Measurements from ENCODE around the gene SYNPO.

The SYNPO gene

DNA sequence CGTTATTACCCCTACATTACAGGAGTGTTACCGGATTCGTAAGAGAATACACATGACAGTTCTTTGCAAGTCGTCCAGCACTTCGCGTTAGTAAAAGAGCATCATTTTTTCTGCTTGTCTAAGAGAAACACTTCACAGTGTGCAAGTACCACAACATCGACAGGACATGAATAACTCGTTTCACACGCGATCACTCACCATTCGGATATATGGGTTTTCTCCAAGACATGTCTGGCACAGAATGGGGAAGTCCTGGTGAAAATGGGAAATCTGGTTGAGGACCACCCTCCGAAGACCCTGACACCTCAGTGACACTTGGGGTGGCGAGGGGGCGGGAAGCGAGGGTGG lies 59.8 kb downstream of the SYNPO start:
- no peak for DNase-seq (ENCODE audit: low spot score)

GRCh38 chr5:150700594-150701377 lies 60.3 kb downstream of the SYNPO start, which contains the start of gene RBM22:
TSS of gene RBM22 (minus strand) at chr5:150701062. CDS start at chr5:150700985, 77 bp downstream.
- DNase-seq (ENCODE audit: low spot score), result peak; percentile 90

DNA sequence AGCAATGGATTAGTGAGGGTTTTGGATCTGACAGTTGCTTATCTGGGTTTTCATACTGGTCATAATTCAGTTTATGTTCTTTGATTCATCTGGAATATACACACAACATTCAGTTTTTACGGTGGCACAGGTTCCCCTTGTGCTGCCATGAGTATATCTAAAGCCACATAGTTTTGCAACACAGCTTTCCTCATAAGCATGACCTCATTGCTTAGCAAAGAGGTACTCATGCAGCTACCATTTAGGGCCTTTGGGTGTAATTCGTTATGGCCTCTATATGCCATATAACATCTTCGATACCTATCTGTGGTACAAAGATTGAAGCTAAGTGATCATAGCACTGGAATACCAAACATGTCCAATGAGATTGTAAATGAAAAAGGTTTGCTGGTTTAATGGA lies 63.3 kb downstream of the SYNPO start:
- DNase-seq (ENCODE audit: low spot score), result no peak

DNA sequence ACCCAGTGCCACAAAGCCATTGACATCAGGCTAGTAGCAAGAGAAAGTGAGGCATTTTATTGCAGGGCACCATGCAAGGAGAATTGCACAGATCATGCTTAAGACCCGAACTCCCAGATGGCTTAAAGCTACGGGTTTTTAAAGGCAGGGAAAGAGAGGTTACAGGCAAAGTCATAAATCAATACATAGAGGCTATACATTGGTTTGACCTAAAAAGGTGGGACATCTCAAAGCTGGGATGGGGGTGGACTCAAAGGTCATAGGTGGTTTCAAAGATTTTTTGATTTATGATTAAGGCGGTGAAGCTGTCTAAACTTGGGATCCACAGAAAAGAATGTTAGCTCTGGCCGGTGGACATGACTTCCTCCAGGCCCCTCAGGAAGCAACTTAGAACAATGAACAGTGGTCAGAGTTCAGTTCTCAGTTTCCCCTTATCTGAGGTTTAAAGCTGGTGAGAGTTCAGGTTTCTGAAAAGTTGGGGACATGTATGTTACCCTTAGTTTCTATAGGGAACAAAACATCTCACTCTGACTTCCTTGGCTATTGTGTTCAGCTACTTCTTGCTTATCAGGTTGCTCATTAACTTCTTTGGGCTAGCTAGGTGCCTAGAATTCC lies 66.4 kb downstream of the SYNPO start:
- DNase-seq (ENCODE audit: low spot score), result no peak

Measured in hematopoietic multipotent progenitor cell treated with erythropoietin and hydrocortisone succinate and interleukin-3 and kit ligand, for 17 days (in vitro differentiated cells).